Measurements from ENCODE around the gene RAP1A. TPM values are rescaled to one million over a fixed set of nuclear protein-coding genes. Genes with fewer than 3 reads are reported as not detected.
A peak's percentile ranks its signal among the peaks of the same experiment; 100 is the strongest.

Gene RAP1A
- polyA plus RNA-seq, 1 donor (not counting 4 experiments of a cell fraction or from before 2014, with no cell fraction given): 70.3 TPM

DNA sequence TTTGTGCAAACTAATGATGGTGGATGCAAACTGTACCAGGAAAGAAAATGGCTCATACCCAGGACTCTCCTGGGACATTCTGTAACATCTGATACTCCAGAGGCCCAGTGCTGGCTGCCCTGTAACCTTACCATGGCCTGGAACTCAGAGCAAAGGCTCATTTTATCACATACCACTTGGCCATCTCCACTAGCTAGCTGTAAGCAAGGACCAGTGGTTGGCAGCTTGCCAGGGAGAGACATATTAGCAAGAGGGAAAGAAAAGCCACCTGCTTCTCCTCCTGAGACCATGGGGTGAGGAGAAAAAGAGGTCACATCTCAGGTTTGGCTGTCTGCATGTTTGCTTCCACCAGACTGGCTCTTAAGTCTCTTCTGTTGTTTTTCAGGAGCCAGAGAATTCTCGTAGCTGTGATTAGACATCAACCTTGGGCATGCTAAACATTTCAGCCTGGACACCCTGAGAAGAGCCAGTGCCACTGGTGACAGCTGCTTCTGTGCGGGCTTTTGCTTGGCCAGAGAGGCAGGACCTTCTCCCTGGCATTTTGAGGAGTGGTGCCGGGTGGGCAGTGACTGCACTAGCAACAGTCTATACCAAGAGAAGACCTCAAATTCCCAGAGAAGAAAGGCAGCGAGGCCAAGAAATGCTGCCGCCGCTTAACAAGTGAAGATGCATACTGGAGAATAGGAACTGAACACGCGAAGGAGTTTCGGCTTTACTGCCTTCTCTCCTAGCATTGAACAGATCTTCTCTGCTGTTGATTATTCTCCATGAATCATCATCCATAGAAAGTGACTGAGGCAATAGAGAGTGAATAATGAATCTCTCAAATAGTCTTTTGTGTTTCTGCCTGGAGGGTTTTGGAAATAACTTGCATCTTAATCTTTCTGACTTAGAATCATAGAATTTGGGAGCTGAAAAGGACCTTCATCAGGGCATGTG lies 126.4 kb downstream of the RAP1A start:
- Histone ChIP-seq H3K79me2 (ENCODE audit: control insufficient read depth, insufficient read depth, low read length) (no peaks in the 10 kb centered on the region), H3K9ac (ENCODE audit: control insufficient read depth, extremely low read depth, insufficient read depth, low read length) (no peak overlapping the region), H3K27ac (ENCODE audit: control insufficient read depth, insufficient read depth, low read length) (no peak overlapping the region), H4K20me1 (ENCODE audit: control insufficient read depth, extremely low read depth, insufficient read depth, low read length) (no peaks in the 10 kb centered on the region), H3K36me3 (ENCODE audit: control insufficient read depth in 2 of 2, extremely low read depth in 1 of 2, insufficient read depth in 2 of 2, low read length in 2 of 2) (no peaks in the 10 kb centered on the region), H3K9me1 (ENCODE audit: control insufficient read depth, extremely low read depth, insufficient read depth, low read length) (no peaks in the 10 kb centered on the region), H3K4me3 (ENCODE audit: control insufficient read depth in 2 of 3, extremely low read depth in 1 of 3, insufficient read depth in 2 of 3, low read depth in 1 of 3, low read length in 3 of 3) (no peak overlapping the region), H3K27me3 (ENCODE audit: control insufficient read depth, extremely low read depth, insufficient read depth, low read length) (peaks cover 8% of the 10 kb centered on the region), H2AFZ (ENCODE audit: control insufficient read depth, low read length) (no peak overlapping the region), H3K4me1 (ENCODE audit: control insufficient read depth, extremely low read depth, insufficient read depth, low read length) (no peaks in the 10 kb centered on the region), H3K9me3 (ENCODE audit: control insufficient read depth, low read depth, low read length) (no peaks in the 10 kb centered on the region), H3K4me2 (ENCODE audit: control insufficient read depth, extremely low read depth, insufficient read depth, low read depth, low read length) (no peak overlapping the region)
- dilution Hi-C loops (cut with MboI; ENCODE audit: extremely low pct_ligation_motif_present, low sequenced_read_pairs): no loop called here
- FAIRE-seq (no peak), DNase-seq (ENCODE audit: low read depth, low spot score) (no peak)
- TF ChIP-seq, protein P1, sequence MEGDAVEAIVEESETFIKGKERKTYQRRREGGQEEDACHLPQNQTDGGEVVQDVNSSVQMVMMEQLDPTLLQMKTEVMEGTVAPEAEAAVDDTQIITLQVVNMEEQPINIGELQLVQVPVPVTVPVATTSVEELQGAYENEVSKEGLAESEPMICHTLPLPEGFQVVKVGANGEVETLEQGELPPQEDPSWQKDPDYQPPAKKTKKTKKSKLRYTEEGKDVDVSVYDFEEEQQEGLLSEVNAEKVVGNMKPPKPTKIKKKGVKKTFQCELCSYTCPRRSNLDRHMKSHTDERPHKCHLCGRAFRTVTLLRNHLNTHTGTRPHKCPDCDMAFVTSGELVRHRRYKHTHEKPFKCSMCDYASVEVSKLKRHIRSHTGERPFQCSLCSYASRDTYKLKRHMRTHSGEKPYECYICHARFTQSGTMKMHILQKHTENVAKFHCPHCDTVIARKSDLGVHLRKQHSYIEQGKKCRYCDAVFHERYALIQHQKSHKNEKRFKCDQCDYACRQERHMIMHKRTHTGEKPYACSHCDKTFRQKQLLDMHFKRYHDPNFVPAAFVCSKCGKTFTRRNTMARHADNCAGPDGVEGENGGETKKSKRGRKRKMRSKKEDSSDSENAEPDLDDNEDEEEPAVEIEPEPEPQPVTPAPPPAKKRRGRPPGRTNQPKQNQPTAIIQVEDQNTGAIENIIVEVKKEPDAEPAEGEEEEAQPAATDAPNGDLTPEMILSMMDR (optimal IDR thresholded peaks at IDR 0.05 in 1 of 3, IDR thresholded peaks at IDR 0.05 in 1 of 3, conservative IDR thresholded peaks at IDR 0.05 in 1 of 3; ENCODE audit: extremely low read depth in 1 of 3, insufficient read depth in 2 of 3, low read length in 3 of 3): no peak
- no peak for TF ChIP-seq EZH2 (IDR thresholded peaks at IDR 0.05; ENCODE audit: low read length)

DNA sequence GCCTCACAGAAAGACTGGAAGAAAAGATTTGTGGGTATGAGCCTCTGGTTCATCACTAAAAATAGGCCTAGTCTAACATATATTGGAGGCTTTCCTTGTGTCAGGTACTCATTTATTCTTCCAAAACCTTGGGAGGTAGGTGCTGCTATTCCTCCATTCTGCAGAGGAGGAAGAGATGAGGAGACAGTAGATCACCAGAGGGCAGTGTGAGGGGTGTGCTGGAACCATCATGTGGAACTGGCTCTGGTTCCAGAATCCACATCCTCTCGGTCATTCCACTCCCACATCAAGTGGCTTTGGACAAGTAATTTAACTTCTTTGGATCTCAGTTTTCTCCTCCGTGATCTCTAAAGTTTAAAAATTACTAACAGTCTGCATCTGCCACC lies 127.0 kb downstream of the RAP1A start:
- no peaks in the 10 kb centered on the region for H3K4me1 ChIP-seq (ENCODE audit: control insufficient read depth, extremely low read depth, insufficient read depth, low read length)
- no peak for DNase-seq (ENCODE audit: low read depth, low spot score)
- no peaks in the 10 kb centered on the region for H3K36me3 ChIP-seq (ENCODE audit: control insufficient read depth in 2 of 2, extremely low read depth in 1 of 2, insufficient read depth in 2 of 2, low read length in 2 of 2)
- H4K20me1 ChIP-seq (ENCODE audit: control insufficient read depth, extremely low read depth, insufficient read depth, low read length): no peaks in the 10 kb centered on the region
- H3K9me3 ChIP-seq (ENCODE audit: control insufficient read depth, low read depth, low read length): no peaks in the 10 kb centered on the region
- no peak for FAIRE-seq
- H3K9me1 ChIP-seq (ENCODE audit: control insufficient read depth, extremely low read depth, insufficient read depth, low read length): no peaks in the 10 kb centered on the region
- H3K27ac ChIP-seq (ENCODE audit: control insufficient read depth, insufficient read depth, low read length): no peak overlapping the region
- dilution Hi-C loops (cut with MboI; ENCODE audit: extremely low pct_ligation_motif_present, low sequenced_read_pairs): no loop called here
- TF ChIP-seq, protein P1 (optimal IDR thresholded peaks at IDR 0.05 in 1 of 3, IDR thresholded peaks at IDR 0.05 in 1 of 3, conservative IDR thresholded peaks at IDR 0.05 in 1 of 3; ENCODE audit: extremely low read depth in 1 of 3, insufficient read depth in 2 of 3, low read length in 3 of 3): peak in 1 of 3 experiments; percentile 30
- TF ChIP-seq EZH2 (IDR thresholded peaks at IDR 0.05; ENCODE audit: low read length): no peak
- no peak overlapping the region for H3K9ac ChIP-seq (ENCODE audit: control insufficient read depth, extremely low read depth, insufficient read depth, low read length)
- no peak overlapping the region for H3K4me3 ChIP-seq (ENCODE audit: control insufficient read depth in 2 of 3, extremely low read depth in 1 of 3, insufficient read depth in 2 of 3, low read depth in 1 of 3, low read length in 3 of 3)
- H3K4me2 ChIP-seq (ENCODE audit: control insufficient read depth, extremely low read depth, insufficient read depth, low read depth, low read length): no peak overlapping the region
- H3K27me3 ChIP-seq (ENCODE audit: control insufficient read depth, extremely low read depth, insufficient read depth, low read length): peaks cover 1% of the 10 kb centered on the region
- no peaks in the 10 kb centered on the region for H3K79me2 ChIP-seq (ENCODE audit: control insufficient read depth, insufficient read depth, low read length)
- H2AFZ ChIP-seq (ENCODE audit: control insufficient read depth, low read length): no peak overlapping the region
